ENCODE measurements around the gene SLC6A4. TPM values are rescaled to one million over a fixed set of nuclear protein-coding genes. Genes with fewer than 3 reads are reported as not detected.

The SLC6A4 gene
- total and polyA plus RNA-seq, 2 experiments from 2014 or later, result 0.06 to 0.14 TPM

DNA sequence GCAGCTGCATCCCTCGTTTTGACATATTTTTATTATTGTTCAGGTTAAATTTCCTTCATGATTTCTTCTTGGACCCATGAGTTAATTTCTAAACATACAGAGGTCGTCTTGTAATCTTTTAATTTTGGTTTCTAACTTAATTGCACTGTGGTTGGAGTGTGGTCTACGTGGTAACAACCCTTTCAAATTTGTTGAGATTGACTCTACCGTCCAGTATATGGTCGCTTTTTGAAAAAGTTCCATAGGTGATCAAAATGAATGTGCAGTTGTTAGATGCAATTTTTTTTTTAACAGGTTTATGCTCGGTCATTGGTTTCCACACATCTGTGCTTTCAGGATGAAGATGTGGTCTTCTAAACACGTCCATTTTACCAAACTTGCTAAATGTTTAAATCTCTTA is 11.0 kb upstream of the SLC6A4 start:
- no peak for DNase-seq (ENCODE audit: low spot score)
- H3K27ac Mint-ChIP-seq, result no peak overlapping the region
- Histone ChIP-seq H3K4me3 (no peak overlapping the region), H4K20me1 (replicated peaks; ENCODE audit: insufficient read depth) (no peaks in the 10 kb centered on the region), H2AFZ (no peak overlapping the region), H3K27ac (ENCODE audit: low read depth) (no peak overlapping the region), H3K9me2 (ENCODE audit: insufficient read depth) (no peaks in the 10 kb centered on the region), H3K4me1 (ENCODE audit: insufficient read depth) (no peaks in the 10 kb centered on the region), H3K79me2 (replicated peaks; ENCODE audit: insufficient read depth) (no peaks in the 10 kb centered on the region), H3K27me3 (ENCODE audit: insufficient read depth) (no peaks in the 10 kb centered on the region), H3F3A (replicated peaks; ENCODE audit: low read depth) (no peaks in the 10 kb centered on the region), H3K4me2 (no peak overlapping the region), H3K36me3 (ENCODE audit: insufficient read depth) (peaks cover 13% of the 10 kb centered on the region)
- peaks cover 3% of the 10 kb centered on the region for H3K27me3 Mint-ChIP-seq (ENCODE audit: insufficient read depth, low read depth, poor library complexity)
- no peak for ATAC-seq
- no peak overlapping the region for H3K4me3 Mint-ChIP-seq
- H3K36me3 Mint-ChIP-seq (ENCODE audit: low read depth), result peaks cover 18% of the 10 kb centered on the region
- no peaks in the 10 kb centered on the region for H3K9me3 Mint-ChIP-seq
- no peaks in the 10 kb centered on the region for H3K4me1 Mint-ChIP-seq
- no peak for TF ChIP-seq CTCF (conservative IDR thresholded peaks at IDR 0.05; ENCODE audit: low read depth in 2 of 2)
- TF ChIP-seq, protein P1, sequence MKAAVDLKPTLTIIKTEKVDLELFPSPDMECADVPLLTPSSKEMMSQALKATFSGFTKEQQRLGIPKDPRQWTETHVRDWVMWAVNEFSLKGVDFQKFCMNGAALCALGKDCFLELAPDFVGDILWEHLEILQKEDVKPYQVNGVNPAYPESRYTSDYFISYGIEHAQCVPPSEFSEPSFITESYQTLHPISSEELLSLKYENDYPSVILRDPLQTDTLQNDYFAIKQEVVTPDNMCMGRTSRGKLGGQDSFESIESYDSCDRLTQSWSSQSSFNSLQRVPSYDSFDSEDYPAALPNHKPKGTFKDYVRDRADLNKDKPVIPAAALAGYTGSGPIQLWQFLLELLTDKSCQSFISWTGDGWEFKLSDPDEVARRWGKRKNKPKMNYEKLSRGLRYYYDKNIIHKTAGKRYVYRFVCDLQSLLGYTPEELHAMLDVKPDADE (IDR thresholded peaks at IDR 0.05), result no peak
- TF ChIP-seq CREB1 (CRISPR knock-in tag; IDR thresholded peaks at IDR 0.05; ENCODE audit: low read depth), result no peak
- no peak for TF ChIP-seq ZNF331 (CRISPR knock-in tag; IDR thresholded peaks at IDR 0.05; ENCODE audit: low read depth)
- no peak for TF ChIP-seq REST (IDR thresholded peaks at IDR 0.05; ENCODE audit: unreplicated experiment)
- no peak for TF ChIP-seq EZH2phosphoT487 (IDR thresholded peaks at IDR 0.05; ENCODE audit: unreplicated experiment)
- no peak for TF ChIP-seq NANOG (IDR thresholded peaks at IDR 0.05; ENCODE audit: borderline replicate concordance)
- TF ChIP-seq ZNF462 (CRISPR knock-in tag; IDR thresholded peaks at IDR 0.05), result no peak
- TF ChIP-seq ZNF114 (CRISPR knock-in tag; IDR thresholded peaks at IDR 0.05), result no peak
- no peak for TF ChIP-seq EZH2 (IDR thresholded peaks at IDR 0.05; ENCODE audit: low read depth, unreplicated experiment)
